ENCODE data around the gene EFTUD2. TPM values are rescaled to one million over a fixed set of nuclear protein-coding genes. Genes with fewer than 3 reads are reported as not detected.

The EFTUD2 gene
- total RNA-seq, 1 donor from 2014 or later = 192 TPM

- H3K27me3 Mint-ChIP-seq (ENCODE audit: low read depth) = no peaks in the 10 kb centered on the region
- no peaks in the 10 kb centered on the region for H3K4me1 Mint-ChIP-seq
- peaks cover 18% of the 10 kb centered on the region for H3K36me3 Mint-ChIP-seq (ENCODE audit: low read depth)
- no peak for DNase-seq (ENCODE audit: low read depth, low spot score)
- TF ChIP-seq, protein P1, sequence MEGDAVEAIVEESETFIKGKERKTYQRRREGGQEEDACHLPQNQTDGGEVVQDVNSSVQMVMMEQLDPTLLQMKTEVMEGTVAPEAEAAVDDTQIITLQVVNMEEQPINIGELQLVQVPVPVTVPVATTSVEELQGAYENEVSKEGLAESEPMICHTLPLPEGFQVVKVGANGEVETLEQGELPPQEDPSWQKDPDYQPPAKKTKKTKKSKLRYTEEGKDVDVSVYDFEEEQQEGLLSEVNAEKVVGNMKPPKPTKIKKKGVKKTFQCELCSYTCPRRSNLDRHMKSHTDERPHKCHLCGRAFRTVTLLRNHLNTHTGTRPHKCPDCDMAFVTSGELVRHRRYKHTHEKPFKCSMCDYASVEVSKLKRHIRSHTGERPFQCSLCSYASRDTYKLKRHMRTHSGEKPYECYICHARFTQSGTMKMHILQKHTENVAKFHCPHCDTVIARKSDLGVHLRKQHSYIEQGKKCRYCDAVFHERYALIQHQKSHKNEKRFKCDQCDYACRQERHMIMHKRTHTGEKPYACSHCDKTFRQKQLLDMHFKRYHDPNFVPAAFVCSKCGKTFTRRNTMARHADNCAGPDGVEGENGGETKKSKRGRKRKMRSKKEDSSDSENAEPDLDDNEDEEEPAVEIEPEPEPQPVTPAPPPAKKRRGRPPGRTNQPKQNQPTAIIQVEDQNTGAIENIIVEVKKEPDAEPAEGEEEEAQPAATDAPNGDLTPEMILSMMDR (conservative IDR thresholded peaks at IDR 0.05) = no peak
- H3K4me3 Mint-ChIP-seq = no peak overlapping the region
- H3K9me3 Mint-ChIP-seq = no peaks in the 10 kb centered on the region
- no peak overlapping the region for H3K27ac Mint-ChIP-seq (ENCODE audit: unreplicated experiment)
These were observed 49.2 kb downstream of the EFTUD2 start for GRCh38 chr17:44850025-44850424.

DNA sequence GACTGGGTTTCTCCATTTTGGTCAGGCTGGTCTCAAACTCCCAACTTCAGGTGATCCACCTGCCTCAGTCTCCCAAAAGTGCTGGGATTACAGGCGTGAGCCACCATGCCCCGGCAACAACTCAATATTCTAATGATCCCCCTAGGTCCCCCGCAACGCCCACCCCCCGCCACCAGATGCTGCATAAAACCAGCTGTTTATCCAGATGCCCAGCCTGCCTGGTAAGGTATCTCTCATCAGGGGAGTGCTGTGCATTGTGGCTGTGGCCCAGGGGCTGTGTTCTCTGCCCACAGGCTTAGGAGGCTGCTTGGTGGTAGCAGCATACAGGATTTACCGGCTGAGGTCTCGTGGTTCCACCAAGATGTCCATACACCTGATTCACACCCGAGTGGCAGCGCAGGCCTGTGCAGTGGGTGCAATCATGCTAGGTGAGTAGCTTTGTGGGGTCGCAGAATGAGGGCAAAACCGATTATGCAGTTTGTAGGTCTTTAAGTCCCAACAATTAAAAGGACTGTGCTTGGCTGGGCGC is 50.2 kb downstream of the EFTUD2 start:
- peaks cover 7% of the 10 kb centered on the region for H3K4me1 Mint-ChIP-seq
- no peak for DNase-seq (ENCODE audit: low read depth, low spot score)
- H3K27me3 Mint-ChIP-seq (ENCODE audit: low read depth) = no peaks in the 10 kb centered on the region
- TF ChIP-seq, protein P1 (conservative IDR thresholded peaks at IDR 0.05) = no peak
- H3K4me3 Mint-ChIP-seq = no peak overlapping the region
- H3K9me3 Mint-ChIP-seq = no peaks in the 10 kb centered on the region
- peaks cover 8% of the 10 kb centered on the region for H3K36me3 Mint-ChIP-seq (ENCODE audit: low read depth)
- H3K27ac Mint-ChIP-seq (ENCODE audit: unreplicated experiment) = no peak overlapping the region

GRCh38 chr17:44848257-44848795 is 50.9 kb downstream of the EFTUD2 start:
- Mint-ChIP-seq H3K4me3 (no peak overlapping the region), H3K27ac (ENCODE audit: unreplicated experiment) (no peak overlapping the region), H3K9me3 (no peaks in the 10 kb centered on the region), H3K4me1 (peaks cover 10% of the 10 kb centered on the region), H3K27me3 (ENCODE audit: low read depth) (no peaks in the 10 kb centered on the region), H3K36me3 (ENCODE audit: low read depth) (peaks cover 8% of the 10 kb centered on the region)
- DNase-seq (ENCODE audit: low read depth, low spot score) = no peak
- TF ChIP-seq, protein P1 (conservative IDR thresholded peaks at IDR 0.05) = no peak

GRCh38 chr17:44847586-44847985 is 51.7 kb downstream of the EFTUD2 start, which contains the start of gene HIGD1B:
TSS of gene HIGD1B (plus strand) at chr17:44847883. CDS start at chr17:44848153, 270 bp downstream.
- TF ChIP-seq, protein P1 (conservative IDR thresholded peaks at IDR 0.05) = no peak
- peaks cover 8% of the 10 kb centered on the region for H3K36me3 Mint-ChIP-seq (ENCODE audit: low read depth)
- H3K27me3 Mint-ChIP-seq (ENCODE audit: low read depth) = no peaks in the 10 kb centered on the region
- H3K9me3 Mint-ChIP-seq = no peaks in the 10 kb centered on the region
- no peak within 1 kb of the TSS for H3K27ac Mint-ChIP-seq (ENCODE audit: unreplicated experiment)
- no peak for DNase-seq (ENCODE audit: low read depth, low spot score)
- H3K4me1 Mint-ChIP-seq = peaks cover 18% of the 10 kb centered on the region
- H3K4me3 Mint-ChIP-seq = no peak within 1 kb of the TSS

DNA sequence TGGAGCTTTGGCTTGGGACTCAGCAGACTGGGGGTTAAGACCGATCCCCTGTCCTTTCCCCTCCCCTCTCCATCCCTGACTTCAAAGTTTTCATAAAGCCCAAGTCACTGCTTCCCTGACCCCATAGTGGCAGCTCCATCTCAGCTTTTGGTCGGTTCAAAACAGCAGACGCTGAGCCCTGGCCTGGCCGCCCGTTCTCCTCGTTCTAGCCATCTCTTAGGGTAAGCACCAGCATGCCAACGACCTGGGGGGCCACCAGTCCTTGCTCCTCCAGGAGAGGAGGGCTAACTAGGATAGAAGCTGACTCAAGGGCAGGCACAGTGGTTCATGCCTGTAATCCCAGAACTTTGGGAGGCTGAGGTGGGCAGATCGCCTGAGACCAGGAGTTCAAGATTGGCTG is 53.0 kb downstream of the EFTUD2 start:
- Mint-ChIP-seq H3K27ac (ENCODE audit: unreplicated experiment) (peak overlapping the region; percentile 57), H3K36me3 (ENCODE audit: low read depth) (peaks cover 5% of the 10 kb centered on the region), H3K27me3 (ENCODE audit: low read depth) (no peaks in the 10 kb centered on the region), H3K4me1 (peaks cover 20% of the 10 kb centered on the region), H3K4me3 (no peak overlapping the region), H3K9me3 (no peaks in the 10 kb centered on the region)
- TF ChIP-seq, protein P1 (conservative IDR thresholded peaks at IDR 0.05) = no peak
- DNase-seq (ENCODE audit: low read depth, low spot score) = no peak

All from neural crest cell (in vitro differentiated cells).